SK-N-SH (cell line): Measurements from ENCODE around the gene LAP3. TPM values are rescaled to one million over a fixed set of nuclear protein-coding genes. Genes with fewer than 3 reads are reported as not detected.

Experiments used
- CTCF ChIA-PET: fragments of 300-600, 350-600 bp; formaldehyde crosslinking; extraction: SDS; loops from one replicate; lab custom pipeline; 2021; lab: Yijun Ruan, JAX
- POLR2A ChIA-PET: fragments of 350-600 bp; sonication (Branson Sonifier 250); formaldehyde crosslinking; extraction: SDS; loops from one replicate; lab custom pipeline; 2020; ENCODE audit warnings: antibody characterized with exemption, inconsistent platforms; lab: Yijun Ruan, JAX
- DNase-seq: peaks from one replicate; pipeline ENCODE4 v3.0.0; 2012
- H2AFZ ChIP-seq: fragments of 200-600 bp; sonication (generic); 2 replicates; pipeline ENCODE4 v1.8.1; 2016; ENCODE audit warnings: antibody characterized with exemption, mild to moderate bottlenecking, low read depth
- H3F3A ChIP-seq: fragments of 200-600 bp; sonication (generic); replicated peaks from 2 replicates; pipeline ENCODE3; 2016; ENCODE audit warnings: antibody characterized with exemption, mild to moderate bottlenecking; ENCODE audit not compliant: insufficient read depth
- H3K27ac ChIP-seq, 2 experiments: fragments of 200-500 bp in 1 of 2; fragments of 200-600 bp in 1 of 2; sonication (Bioruptor generic) in 1 of 2; sonication (generic), shearing (Covaris generic) in 1 of 2; 2 replicates each; pipeline versions ENCODE4 v1.5.1 to v1.6.1; 2014 to 2016; ENCODE audit warnings: low read depth in 2 of 2, inconsistent platforms in 1 of 2, low read length in 1 of 2, mild to moderate bottlenecking in 1 of 2, mixed read lengths in 1 of 2
- H3K27me3 ChIP-seq: fragments of 200-600 bp; sonication (generic), shearing (Covaris generic); 2 replicates; pipeline ENCODE4 v1.6.1; 2016; ENCODE audit warnings: mixed run types; ENCODE audit not compliant: insufficient read depth
- H3K36me3 ChIP-seq, 2 experiments: fragments of 200-500 bp in 1 of 2; fragments of 200-600 bp in 1 of 2; sonication (Bioruptor generic) in 1 of 2; sonication (generic) in 1 of 2; replicated peaks in 1 of 2; 2 replicates each; pipeline versions ENCODE3 to v1.5.1; 2014 to 2016; ENCODE audit warnings: low read length in 1 of 2, mild to moderate bottlenecking in 1 of 2; ENCODE audit not compliant: insufficient read depth in 2 of 2, control insufficient read depth in 1 of 2
- H3K4me1 ChIP-seq, 2 experiments: fragments of 200-500 bp in 1 of 2; fragments of 200-600 bp in 1 of 2; sonication (Bioruptor generic) in 1 of 2; sonication (generic), shearing (Covaris generic) in 1 of 2; 2 replicates each; pipeline versions ENCODE4 v1.5.1 to v1.6.1; 2014 to 2016; ENCODE audit warnings: low read depth in 1 of 2, low read length in 1 of 2, mixed run types in 1 of 2; ENCODE audit not compliant: insufficient read depth in 2 of 2, control insufficient read depth in 1 of 2
- H3K4me2 ChIP-seq: fragments of 200-600 bp; sonication (generic), shearing (Covaris generic); 2 replicates; pipeline ENCODE4 v1.6.1; 2017; ENCODE audit warnings: mixed run types
- H3K4me3 ChIP-seq, 2 experiments: fragments of 200-500 bp in 1 of 2; fragments of 200-600 bp in 1 of 2; sonication (Bioruptor generic) in 1 of 2; sonication (generic), shearing (Covaris generic) in 1 of 2; 2 replicates each; pipeline versions ENCODE4 v1.5.1 to v1.8.1; 2014 to 2016; ENCODE audit warnings: low read depth in 2 of 2, inconsistent platforms in 1 of 2, low read length in 1 of 2, mild to moderate bottlenecking in 1 of 2, mixed read lengths in 1 of 2, moderate library complexity in 1 of 2
- H3K79me2 ChIP-seq: fragments of 200-600 bp; sonication (generic); 2 replicates; pipeline ENCODE4 v1.8.1; 2017; ENCODE audit warnings: mild to moderate bottlenecking; ENCODE audit not compliant: insufficient read depth
- H3K9ac ChIP-seq: fragments of 200-600 bp; sonication (generic); 2 replicates; pipeline ENCODE4 v1.6.1; 2017; ENCODE audit warnings: mixed run types
- H3K9me2 ChIP-seq: fragments of 200-600 bp; sonication (generic); 2 replicates; pipeline ENCODE4 v1.6.1; 2017; ENCODE audit warnings: mixed run types
- H3K9me3 ChIP-seq: fragments of 200-600 bp; sonication (generic); 2 replicates; pipeline ENCODE4 v1.6.1; 2017; ENCODE audit warnings: mixed run types, mild to moderate bottlenecking, moderate library complexity
- H4K20me1 ChIP-seq: fragments of 200-600 bp; sonication (generic); 2 replicates; pipeline ENCODE4 v1.6.1; 2017; ENCODE audit warnings: mild to moderate bottlenecking, mixed run types; ENCODE audit not compliant: insufficient read depth
- CTCF ChIP-seq: fragments of 200-600 bp; sonication (generic); IDR thresholded peaks from 2 replicates; pipeline ENCODE4 v1.6.1; 2017; ENCODE audit warnings: antibody characterized with exemption, mild to moderate bottlenecking, moderate library complexity
- EP300 ChIP-seq, 2 experiments: IDR thresholded peaks; 2 replicates each; pipeline versions ENCODE4 v1.4.0 to v1.6.1; 2012; ENCODE audit warnings: borderline replicate concordance in 1 of 2, low read depth in 1 of 2, low read length in 1 of 2
- EZH2phosphoT487 ChIP-seq: fragments of 200-600 bp; sonication (generic); IDR thresholded peaks from 2 replicates; pipeline ENCODE4 v1.6.1; 2017; ENCODE audit warnings: low read depth, mixed run types, mild to moderate bottlenecking, antibody characterized with exemption, moderate library complexity, borderline replicate concordance
- FOXJ3 ChIP-seq: sonication (generic); formaldehyde crosslinking; IDR thresholded peaks from 2 replicates; pipeline ENCODE4 v1.5.1; 2020; ENCODE audit warnings: mild to moderate bottlenecking, missing genetic modification reagents
- GATA2 ChIP-seq: sonication (generic); formaldehyde crosslinking; IDR thresholded peaks from 2 replicates; pipeline ENCODE4 v1.5.0; 2020; ENCODE audit warnings: mild to moderate bottlenecking, missing genetic modification reagents
- JUND ChIP-seq: IDR thresholded peaks from 2 replicates; pipeline ENCODE4 v1.4.0; 2012
- MAX ChIP-seq: IDR thresholded peaks from 2 replicates; pipeline ENCODE4 v1.4.0; 2012; ENCODE audit warnings: low read depth
- MEF2A ChIP-seq: IDR thresholded peaks from 2 replicates; pipeline ENCODE4 v1.4.0; 2012; ENCODE audit warnings: low read depth, borderline replicate concordance
- MXI1 ChIP-seq: IDR thresholded peaks from 2 replicates; pipeline ENCODE4 v1.6.1; 2012; ENCODE audit warnings: mild to moderate bottlenecking, low read depth, low read length, improper control_type of control experiment
- NFIC ChIP-seq: IDR thresholded peaks from 2 replicates; pipeline ENCODE4 v1.4.0; 2012; ENCODE audit warnings: borderline replicate concordance
- NRF1 ChIP-seq: IDR thresholded peaks from 2 replicates; pipeline ENCODE4 v1.6.1; 2012; ENCODE audit warnings: low read depth, mild to moderate bottlenecking, low read length
- PBX3 ChIP-seq: IDR thresholded peaks from 2 replicates; pipeline ENCODE4; 2012
- RCOR1 ChIP-seq: fragments of 150-350 bp; IDR thresholded peaks from 2 replicates; pipeline ENCODE4 v1.6.1; 2017; ENCODE audit warnings: antibody characterized with exemption, low read length
- REST ChIP-seq: IDR thresholded peaks from 2 replicates; pipeline ENCODE4 v1.6.1; 2012; ENCODE audit warnings: mild to moderate bottlenecking, low read depth, low read length, moderate library complexity
- RXRA ChIP-seq: IDR thresholded peaks from 2 replicates; pipeline ENCODE4 v1.4.0; 2012; ENCODE audit warnings: low read depth, mild to moderate bottlenecking, borderline replicate concordance
- SIN3A ChIP-seq: IDR thresholded peaks from 2 replicates; pipeline ENCODE4 v1.6.1; 2012; ENCODE audit warnings: low read depth, mild to moderate bottlenecking, low read length, moderate library complexity, borderline replicate concordance
- SMC3 ChIP-seq: IDR thresholded peaks from 2 replicates; pipeline ENCODE4 v1.6.1; 2012; ENCODE audit warnings: low read depth, low read length, improper control_type of control experiment
- TAF1 ChIP-seq: IDR thresholded peaks from 2 replicates; pipeline ENCODE4 v1.6.1; 2012; ENCODE audit warnings: low read depth, mild to moderate bottlenecking, low read length, moderate library complexity, borderline replicate concordance
- TEAD4 ChIP-seq: IDR thresholded peaks from 2 replicates; pipeline ENCODE4 v1.4.0; 2012; ENCODE audit warnings: mild to moderate bottlenecking, borderline replicate concordance; ENCODE audit not compliant: insufficient read depth
- USF1 ChIP-seq: IDR thresholded peaks from 2 replicates; pipeline ENCODE4 v1.4.0; 2012; ENCODE audit warnings: low read depth, borderline replicate concordance
- USF2 ChIP-seq: fragments of 150-350 bp; IDR thresholded peaks from 2 replicates; pipeline ENCODE4 v1.6.1; 2017; ENCODE audit warnings: antibody characterized with exemption, low read length, low read depth, borderline replicate concordance
- YY1 ChIP-seq: IDR thresholded peaks from 2 replicates; pipeline ENCODE4 v1.4.0; 2012; ENCODE audit warnings: low read depth, mild to moderate bottlenecking
- WGBS: methylation state at CpG from one replicate; pipeline ENCODE4 v1.1.6; 2017; ENCODE audit warnings: low lambda C conversion rate; 5-methylcytosine and 5-hydroxymethylcytosine counted together
- polyA plus RNA-seq, 3 experiments: library from polyadenylated mRNA; depleted of rRNA; stranded (reverse); fragments of >200 nt; gene quantifications; 2 replicates each; pipeline ENCODE4 v1.2.3, GENCODE V29; 2012

Gene LAP3
- polyA plus RNA-seq, 1 of the 3 experiments (the other 2 are of a cell fraction), result 53.2 TPM

GRCh38 chr4:17576932-17577664, at the start of gene LAP3 (continued):
- peak; percentile 93 for TF ChIP-seq TAF1
- TF ChIP-seq FOXJ3 (CRISPR knock-in tag), result no peak

GRCh38 chr4:17528551-17529165, 48.3 kb upstream of the LAP3 start:
- H3K9me2 ChIP-seq, result no peaks in the 10 kb centered on the region
- H3K36me3 ChIP-seq, result no peaks in the 10 kb centered on the region
- H3K9ac ChIP-seq, result no peak overlapping the region
- H3K4me3 ChIP-seq, result no peak overlapping the region
- H4K20me1 ChIP-seq, result no peaks in the 10 kb centered on the region
- DNase-seq, result no peak
- WGBS, result 79% methylated on average over 10 of the region's 10 CpGs
- H3K4me2 ChIP-seq, result no peak overlapping the region
- H2AFZ ChIP-seq, result no peak overlapping the region
- no peaks in the 10 kb centered on the region for H3K9me3 ChIP-seq
- TF ChIP-seq MAX, result no peak
- TF ChIP-seq USF2, result no peak
- no peak for TF ChIP-seq CTCF
- no peak for TF ChIP-seq NRF1
- TF ChIP-seq JUND, result no peak
- no peak for TF ChIP-seq SMC3
- no peak for TF ChIP-seq GATA2 (CRISPR knock-in tag)
- TF ChIP-seq EZH2phosphoT487, result no peak
- no peak for TF ChIP-seq RCOR1
- TF ChIP-seq RXRA, result no peak
- no peak for TF ChIP-seq USF1
- no peak for TF ChIP-seq TEAD4
- no peak for TF ChIP-seq NFIC
- no peak for TF ChIP-seq PBX3
- TF ChIP-seq YY1, result no peak
- no peak for TF ChIP-seq MEF2A
- TF ChIP-seq MXI1, result no peak
- no peak for TF ChIP-seq SIN3A
- no peak for TF ChIP-seq EP300 (IDR thresholded peaks at IDR 0.05; ENCODE audit: borderline replicate concordance in 1 of 2, low read depth in 1 of 2, low read length in 1 of 2)
- no peak for TF ChIP-seq REST
- TF ChIP-seq, all 33 proteins: peak for 0
- ChIA-PET CTCF (interaction anchor here (1.7 to 2.4 kb wide), 2 partner anchors 16 to 20 kb away, joined by 10 to 11 read pairs; partner anchors contain the start of gene QDPR), POLR2A (no interaction called here)
- Histone ChIP-seq H3K27me3 (peaks cover 4% of the 10 kb centered on the region; the same call in 1 of the 2 replicates), H3K27ac (no peak overlapping the region), H3K79me2 (no peaks in the 10 kb centered on the region), H3K4me1 (no peaks in the 10 kb centered on the region; a peak in 1 of 4 replicates), H3F3A (no peaks in the 10 kb centered on the region)
